ENCODE data around the gene CDIPT.

DNA sequence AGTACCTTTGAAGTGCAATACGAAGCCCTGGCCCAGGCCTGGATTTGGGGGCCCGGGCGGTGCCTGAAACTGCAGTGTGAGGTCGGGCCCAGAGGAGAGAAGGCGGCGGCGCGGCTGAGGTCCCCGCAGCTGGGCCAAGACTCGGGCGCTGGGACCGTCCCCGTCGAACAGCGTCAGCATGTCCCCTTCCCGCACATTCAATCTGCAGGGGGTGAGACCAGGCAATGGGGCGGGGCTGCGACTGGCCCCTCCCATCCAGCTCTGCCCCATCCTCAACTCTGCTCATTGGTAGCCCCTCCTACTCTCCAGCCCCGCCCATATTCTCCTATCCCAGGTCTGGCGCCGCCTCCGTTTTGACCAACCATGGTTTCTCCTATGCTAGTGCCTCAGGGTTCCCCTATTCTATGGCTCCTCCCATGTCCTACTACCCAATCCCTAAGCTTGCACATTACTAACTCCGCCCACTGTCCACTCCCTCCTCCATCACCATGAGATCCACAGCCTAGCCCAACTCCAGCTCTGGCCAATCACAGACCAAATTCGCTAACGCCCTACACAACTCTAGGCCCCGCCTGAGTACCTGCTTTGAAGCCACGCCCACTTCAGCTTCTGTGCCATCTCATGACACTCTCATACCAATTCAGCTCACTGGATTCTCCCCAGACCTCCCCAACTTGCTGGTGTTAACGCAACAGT is 14.4 kb upstream of the CDIPT start:
- TF ChIP-seq, protein P1, sequence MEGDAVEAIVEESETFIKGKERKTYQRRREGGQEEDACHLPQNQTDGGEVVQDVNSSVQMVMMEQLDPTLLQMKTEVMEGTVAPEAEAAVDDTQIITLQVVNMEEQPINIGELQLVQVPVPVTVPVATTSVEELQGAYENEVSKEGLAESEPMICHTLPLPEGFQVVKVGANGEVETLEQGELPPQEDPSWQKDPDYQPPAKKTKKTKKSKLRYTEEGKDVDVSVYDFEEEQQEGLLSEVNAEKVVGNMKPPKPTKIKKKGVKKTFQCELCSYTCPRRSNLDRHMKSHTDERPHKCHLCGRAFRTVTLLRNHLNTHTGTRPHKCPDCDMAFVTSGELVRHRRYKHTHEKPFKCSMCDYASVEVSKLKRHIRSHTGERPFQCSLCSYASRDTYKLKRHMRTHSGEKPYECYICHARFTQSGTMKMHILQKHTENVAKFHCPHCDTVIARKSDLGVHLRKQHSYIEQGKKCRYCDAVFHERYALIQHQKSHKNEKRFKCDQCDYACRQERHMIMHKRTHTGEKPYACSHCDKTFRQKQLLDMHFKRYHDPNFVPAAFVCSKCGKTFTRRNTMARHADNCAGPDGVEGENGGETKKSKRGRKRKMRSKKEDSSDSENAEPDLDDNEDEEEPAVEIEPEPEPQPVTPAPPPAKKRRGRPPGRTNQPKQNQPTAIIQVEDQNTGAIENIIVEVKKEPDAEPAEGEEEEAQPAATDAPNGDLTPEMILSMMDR (IDR thresholded peaks at IDR 0.05; ENCODE audit: poor library complexity), result no peak
- TF ChIP-seq EZH2phosphoT487 (IDR thresholded peaks at IDR 0.05; ENCODE audit: low read depth, severe bottlenecking, unreplicated experiment) (no peak), EZH2 (IDR thresholded peaks at IDR 0.05; ENCODE audit: borderline replicate concordance) (no peak)
